ENCODE measurements around the gene PKHD1.

The PKHD1 gene

GRCh38 chr6:51805517-51805916, 281.9 kb downstream of the PKHD1 start:
- no peak for FAIRE-seq
- no peak for TF ChIP-seq POLR2A (IDR thresholded peaks at IDR 0.05; ENCODE audit: low read depth, low read length)
- DNase-seq (ENCODE audit: insufficient read length, low spot score), result no peak

DNA sequence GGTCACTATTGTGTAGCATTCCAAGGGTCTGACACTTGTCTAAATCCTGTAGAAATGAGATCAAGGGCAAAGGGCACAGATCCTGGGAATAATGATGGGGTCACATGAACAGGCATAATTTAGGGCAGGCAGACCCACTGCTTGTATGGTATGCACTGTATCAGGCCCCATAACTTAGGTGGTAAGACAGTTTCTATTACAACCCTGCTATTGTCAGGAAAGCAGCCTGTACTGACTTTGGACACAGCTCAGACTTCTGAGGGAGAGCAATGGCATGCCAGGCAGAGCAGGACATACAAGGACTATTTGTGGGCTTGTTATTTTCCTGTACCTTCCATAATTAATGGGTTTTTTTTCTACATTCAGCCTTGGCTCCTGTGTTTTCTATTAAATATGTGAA, 286.8 kb downstream of the PKHD1 start:
- FAIRE-seq, result no peak
- TF ChIP-seq POLR2A (IDR thresholded peaks at IDR 0.05; ENCODE audit: low read depth, low read length), result no peak
- DNase-seq (ENCODE audit: insufficient read length, low spot score), result no peak

GRCh38 chr6:51793393-51793792, 294.0 kb downstream of the PKHD1 start:
- DNase-seq (ENCODE audit: insufficient read length, low spot score) (no peak), FAIRE-seq (no peak)
- no peak for TF ChIP-seq POLR2A (IDR thresholded peaks at IDR 0.05; ENCODE audit: low read depth, low read length)

DNA sequence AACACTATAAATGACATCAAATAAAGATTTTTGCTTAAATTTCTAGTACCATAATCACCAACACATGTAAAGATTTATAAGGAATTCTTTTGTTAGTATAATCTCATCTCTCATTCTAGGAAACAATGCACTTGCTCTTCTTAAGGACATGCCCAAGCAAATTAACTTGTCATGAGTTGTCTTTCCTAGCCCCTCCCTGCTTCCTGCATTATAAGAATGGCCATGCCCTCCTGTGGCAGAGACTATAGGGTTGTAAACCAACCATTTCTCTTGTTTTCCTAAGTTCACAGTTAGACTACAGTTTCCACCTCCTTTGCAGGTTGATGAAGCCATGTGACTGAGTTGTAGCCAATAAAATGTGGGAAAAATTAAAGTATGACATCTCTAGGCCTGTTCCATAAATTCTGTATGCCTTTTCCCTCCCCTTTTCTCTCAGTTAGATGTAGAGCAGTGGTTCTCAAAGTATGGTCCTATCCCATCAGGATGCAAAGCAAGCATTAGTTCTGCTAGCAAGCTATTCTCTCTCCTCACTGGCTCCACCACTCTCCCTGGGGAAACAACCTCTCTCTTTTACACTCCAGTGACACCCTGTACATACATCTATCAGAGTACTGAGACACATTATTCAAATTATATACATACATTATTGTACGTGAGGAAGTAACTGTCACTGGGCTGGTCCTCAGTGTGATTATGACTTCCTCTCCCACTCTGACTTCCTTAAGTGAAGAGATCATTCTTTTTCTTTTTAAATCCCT, 295.0 kb downstream of the PKHD1 start:
- DNase-seq (ENCODE audit: insufficient read length, low spot score) (no peak), FAIRE-seq (no peak)
- no peak for TF ChIP-seq POLR2A (IDR thresholded peaks at IDR 0.05; ENCODE audit: low read depth, low read length)

DNA sequence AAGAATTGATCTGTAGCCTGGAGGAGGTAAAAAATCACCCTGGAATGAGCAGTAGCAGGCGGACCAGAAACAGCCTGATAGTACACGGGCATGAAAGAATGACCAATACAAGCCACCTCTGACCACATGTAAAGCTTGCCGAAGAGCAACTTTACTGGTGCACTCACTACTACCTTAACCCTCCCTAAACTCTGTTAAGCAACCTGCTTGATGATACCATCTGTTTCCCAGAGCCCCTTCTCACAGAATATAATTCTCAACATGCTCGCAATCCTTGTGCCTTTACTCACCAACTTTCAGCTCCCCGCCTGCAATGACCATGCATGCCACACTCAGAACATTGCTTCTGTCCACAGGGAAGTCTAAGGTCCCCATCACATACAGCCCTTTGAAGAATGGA, 296.5 kb downstream of the PKHD1 start:
- no peak for TF ChIP-seq POLR2A (IDR thresholded peaks at IDR 0.05; ENCODE audit: low read depth, low read length)
- no peak for DNase-seq (ENCODE audit: insufficient read length, low spot score)
- FAIRE-seq, result no peak

DNA sequence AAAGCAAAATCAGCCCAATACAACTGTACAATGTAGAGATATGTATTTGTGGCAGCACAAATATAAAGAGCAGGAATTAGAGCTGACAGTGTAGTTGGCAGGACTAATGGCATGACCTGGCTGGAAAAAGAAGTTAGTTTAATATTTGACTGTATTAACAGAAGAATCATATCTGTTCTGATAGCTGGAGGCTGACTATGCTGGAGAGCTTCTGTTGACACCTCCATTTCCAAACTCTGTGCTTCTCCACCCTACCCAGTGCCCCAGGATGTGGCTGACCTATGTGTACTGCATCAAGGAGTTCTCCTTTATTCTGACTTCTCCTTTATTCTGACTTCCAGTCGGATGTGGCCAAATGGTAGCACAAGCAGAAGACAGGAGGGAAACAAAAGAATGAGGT, 299.3 kb downstream of the PKHD1 start:
- DNase-seq (ENCODE audit: insufficient read length, low spot score), result no peak
- FAIRE-seq, result no peak
- no peak for TF ChIP-seq POLR2A (IDR thresholded peaks at IDR 0.05; ENCODE audit: low read depth, low read length)

DNA sequence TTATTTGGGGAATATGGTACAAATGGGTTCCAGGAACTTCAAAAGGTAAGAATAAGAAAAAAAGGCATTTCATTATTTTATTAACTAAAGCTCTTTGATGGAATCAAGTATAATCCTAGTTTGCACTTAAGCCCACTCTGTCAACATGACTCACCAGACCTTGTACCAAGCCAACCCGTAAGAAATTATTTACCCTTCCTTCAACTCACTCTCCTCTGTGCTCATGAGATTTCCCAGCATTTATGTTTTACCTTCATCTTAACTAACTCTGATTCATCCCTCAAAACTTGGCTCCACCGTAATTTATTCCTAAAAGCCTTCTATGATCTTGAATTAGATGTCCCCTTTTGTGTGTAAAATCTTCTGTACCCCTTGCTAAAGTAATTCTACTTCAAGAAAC, 308.7 kb downstream of the PKHD1 start:
- FAIRE-seq (no peak), DNase-seq (ENCODE audit: insufficient read length, low spot score) (no peak)
- no peak for TF ChIP-seq POLR2A (IDR thresholded peaks at IDR 0.05; ENCODE audit: low read depth, low read length)

DNA sequence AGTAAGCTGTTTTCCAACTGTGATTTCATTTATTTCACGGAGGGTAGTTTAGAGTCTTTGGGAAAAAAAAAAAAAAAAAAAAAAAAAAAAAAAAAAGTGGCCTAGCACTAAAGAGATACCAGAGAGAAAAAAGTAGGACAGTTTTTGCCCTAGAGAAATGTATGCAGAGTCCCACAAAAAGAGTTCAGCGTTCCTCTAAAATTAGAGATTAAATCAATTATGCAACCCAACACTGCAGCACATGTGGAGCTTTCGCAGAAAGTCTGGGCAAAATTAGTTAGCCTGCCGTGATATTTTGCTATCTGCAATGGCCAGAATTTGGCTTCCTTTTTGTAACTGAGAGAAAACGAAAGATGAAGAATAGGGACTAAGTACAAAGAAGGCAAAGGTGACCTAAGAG, 309.8 kb downstream of the PKHD1 start:
- FAIRE-seq (no peak), DNase-seq (ENCODE audit: insufficient read length, low spot score) (no peak)
- TF ChIP-seq POLR2A (IDR thresholded peaks at IDR 0.05; ENCODE audit: low read depth, low read length), result no peak

DNA sequence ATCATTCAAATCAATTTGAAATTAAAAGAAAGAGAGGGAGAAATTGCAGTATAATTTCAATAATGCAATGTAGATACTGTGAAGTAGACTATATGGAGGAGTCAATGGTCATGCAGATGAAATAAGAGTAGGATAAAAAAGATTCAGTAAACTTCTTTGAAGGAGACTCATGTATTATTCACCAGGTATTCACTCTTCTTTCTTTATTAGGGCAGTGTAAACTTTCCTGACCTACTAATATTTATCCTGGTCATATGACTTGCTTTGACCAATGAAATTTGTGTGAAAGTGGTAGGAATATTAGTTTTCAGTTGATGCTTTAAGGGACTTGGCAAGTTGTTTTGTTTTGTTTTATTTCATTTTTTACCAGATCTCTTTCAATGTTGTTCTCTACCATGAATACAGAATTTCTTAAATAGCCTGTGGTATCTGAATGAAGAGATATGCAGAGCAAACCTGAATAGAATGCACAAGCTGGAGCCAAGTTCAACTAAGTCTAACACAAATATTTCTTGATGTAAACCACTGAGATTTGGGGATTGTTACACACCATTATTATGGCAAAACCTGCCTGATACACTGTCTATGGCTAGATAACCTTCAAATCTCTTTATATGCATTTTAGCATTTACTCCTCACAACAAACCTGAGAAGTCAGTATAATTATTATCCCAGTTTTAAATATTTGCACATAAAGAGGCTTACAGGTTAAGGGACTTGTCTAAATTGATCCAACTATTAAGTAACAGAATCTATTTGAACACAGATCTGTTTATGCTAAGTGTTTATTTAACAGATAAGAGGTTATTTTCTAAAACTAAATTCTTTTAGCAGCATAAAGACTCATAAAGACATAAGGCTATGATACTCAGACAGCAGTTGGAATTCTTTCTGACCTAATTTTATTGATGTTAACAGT, 311.2 kb downstream of the PKHD1 start:
- DNase-seq (ENCODE audit: insufficient read length, low spot score), result no peak
- FAIRE-seq, result no peak
- TF ChIP-seq POLR2A (IDR thresholded peaks at IDR 0.05; ENCODE audit: low read depth, low read length), result no peak

DNA sequence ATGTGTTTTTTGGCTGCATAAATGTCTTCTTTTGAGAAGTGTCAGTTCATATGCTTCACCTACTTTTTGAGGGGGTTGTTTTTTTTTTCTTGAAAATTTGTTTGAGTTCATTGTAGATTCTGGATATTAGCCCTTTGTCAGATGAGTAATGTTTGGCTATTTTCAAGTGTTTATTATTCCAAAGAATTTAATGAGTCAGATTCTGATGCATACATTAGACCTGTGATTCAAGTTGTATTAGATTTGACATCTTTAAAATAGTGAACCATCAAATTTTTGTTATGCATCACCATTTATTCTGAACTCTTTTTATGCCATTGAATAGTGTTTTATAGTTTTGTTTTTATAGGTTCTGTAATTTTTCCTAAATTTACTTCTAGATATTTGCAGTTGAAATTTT, 319.3 kb downstream of the PKHD1 start:
- no peak for FAIRE-seq
- no peak for DNase-seq (ENCODE audit: insufficient read length, low spot score)
- TF ChIP-seq POLR2A (IDR thresholded peaks at IDR 0.05; ENCODE audit: low read depth, low read length), result no peak

GRCh38 chr6:51765230-51765629, 322.2 kb downstream of the PKHD1 start:
- no peak for DNase-seq (ENCODE audit: insufficient read length, low spot score)
- no peak for TF ChIP-seq POLR2A (IDR thresholded peaks at IDR 0.05; ENCODE audit: low read depth, low read length)
- no peak for FAIRE-seq

- FAIRE-seq (peak; percentile 75), DNase-seq (ENCODE audit: insufficient read length, low spot score) (peak; percentile 5)
- TF ChIP-seq POLR2A (IDR thresholded peaks at IDR 0.05; ENCODE audit: low read depth, low read length), result no peak
Measured at GRCh38 chr6:51753635-51754034, 333.8 kb downstream of the PKHD1 start.

DNA sequence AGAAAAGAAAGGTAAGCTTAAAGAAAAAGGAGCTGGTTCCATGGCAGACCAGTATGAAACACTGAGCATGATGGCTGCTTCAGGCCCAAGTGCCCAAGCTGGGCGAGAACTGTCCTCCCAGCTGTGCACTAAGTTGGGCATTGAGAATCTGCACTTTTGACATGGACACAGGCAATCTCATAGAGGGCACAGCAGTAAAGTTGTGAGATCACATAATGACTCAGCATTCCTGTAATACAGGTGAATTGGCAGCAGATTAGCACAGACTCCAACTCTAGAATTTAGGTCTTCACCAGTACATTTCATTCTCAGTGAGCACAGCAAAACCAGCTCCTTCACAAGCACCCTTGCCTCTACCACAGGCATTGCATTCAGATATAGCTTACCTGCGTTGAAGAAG, 343.4 kb downstream of the PKHD1 start:
- DNase-seq (ENCODE audit: insufficient read length, low spot score), result no peak
- no peak for FAIRE-seq
- no peak for TF ChIP-seq POLR2A (IDR thresholded peaks at IDR 0.05; ENCODE audit: low read depth, low read length)

DNA sequence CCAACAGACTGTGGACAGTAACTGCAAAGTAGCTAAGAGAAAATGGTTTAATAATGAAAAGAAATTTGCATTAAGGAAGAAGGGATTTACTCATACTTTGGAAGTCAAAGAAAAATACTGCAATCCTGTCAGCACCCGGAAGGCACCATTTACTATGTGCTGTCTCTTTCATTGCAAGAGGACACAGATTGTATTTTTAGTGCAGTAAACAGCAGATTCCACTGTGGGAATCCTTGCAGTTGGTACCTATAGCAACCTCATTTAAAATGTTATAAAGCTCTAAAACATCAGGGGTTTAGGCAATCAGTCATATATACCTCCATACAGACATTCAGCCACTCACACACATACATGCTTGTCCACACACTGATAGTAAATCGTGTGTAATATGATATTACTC, 346.8 kb downstream of the PKHD1 start:
- DNase-seq (ENCODE audit: insufficient read length, low spot score), result no peak
- no peak for FAIRE-seq
- TF ChIP-seq POLR2A (IDR thresholded peaks at IDR 0.05; ENCODE audit: low read depth, low read length), result no peak

DNA sequence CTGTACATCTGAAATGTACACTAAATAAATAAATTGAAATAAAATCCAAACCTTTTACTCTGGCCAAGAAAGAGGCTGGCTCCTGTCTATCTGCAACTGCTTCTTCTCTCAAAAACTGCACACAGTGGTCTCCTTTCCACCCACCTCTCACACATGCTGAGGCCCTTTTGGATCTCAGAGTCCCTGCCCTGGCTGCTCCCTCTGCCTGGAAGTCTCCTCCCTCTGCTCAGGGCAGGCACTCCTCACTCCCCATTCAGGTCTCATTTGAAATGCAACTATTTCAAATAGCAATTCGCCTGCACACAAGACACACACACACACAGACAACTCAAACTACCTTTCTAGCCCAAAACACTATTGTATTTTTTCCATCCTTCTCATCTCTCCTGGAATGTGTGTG, 348.8 kb downstream of the PKHD1 start:
- FAIRE-seq (no peak), DNase-seq (ENCODE audit: insufficient read length, low spot score) (no peak)
- TF ChIP-seq POLR2A (IDR thresholded peaks at IDR 0.05; ENCODE audit: low read depth, low read length), result no peak

Measured in H54 (cell line).